GM21723 (cell line): ENCODE data around the gene AFF1.

Source experiments
- ATAC-seq: cut with Tn5 transposase; IDR thresholded peaks from one replicate; pipeline ENCODE4 v1.9.1; 2021; ENCODE audit warnings: mild to moderate bottlenecking, moderate library complexity; ENCODE audit not compliant: unreplicated experiment

Gene AFF1

GRCh38 chr4:86934771-86935565 lies at the start of gene AFF1:
TSS of gene AFF1 (plus strand) at chr4:86935011. CDS start at chr4:86948534, 13,523 bp downstream.
- ATAC-seq: peak; percentile 51

GRCh38 chr4:86890790-86891189 lies 44.0 kb upstream of the AFF1 start:
- ATAC-seq: no peak

- ATAC-seq: peak; percentile 55
These were observed 42.8 kb upstream of the AFF1 start, which contains the start of gene C4orf36 for GRCh38 chr4:86891762-86892635. TSS of gene C4orf36 (minus strand) at chr4:86892422. CDS start at chr4:86891520, 902 bp downstream.

- ATAC-seq: no peak
These were observed 42.2 kb upstream of the AFF1 start for GRCh38 chr4:86892636-86892960.

- ATAC-seq: no peak
These were observed 41.7 kb upstream of the AFF1 start for GRCh38 chr4:86893136-86893535.

GRCh38 chr4:86894455-86894854 lies 40.4 kb upstream of the AFF1 start:
- ATAC-seq: no peak

- ATAC-seq: peak; percentile 54
These were observed 38.9 kb upstream of the AFF1 start for GRCh38 chr4:86895692-86896488.

GRCh38 chr4:86896596-86896995 lies 38.2 kb upstream of the AFF1 start:
- no peak for ATAC-seq

- no peak for ATAC-seq
These were observed 36.2 kb upstream of the AFF1 start for GRCh38 chr4:86898562-86898961.

- no peak for ATAC-seq
These were observed 32.9 kb upstream of the AFF1 start for GRCh38 chr4:86901864-86902263.

GRCh38 chr4:86908251-86908657 lies 26.6 kb upstream of the AFF1 start:
- ATAC-seq: no peak

- ATAC-seq: no peak
These were observed 25.1 kb upstream of the AFF1 start for GRCh38 chr4:86909546-86910295.

- ATAC-seq: no peak
These were observed 24.4 kb upstream of the AFF1 start for GRCh38 chr4:86910369-86910768.

GRCh38 chr4:86910820-86911684 lies 23.8 kb upstream of the AFF1 start:
- ATAC-seq: no peak

GRCh38 chr4:86916392-86916791 lies 18.4 kb upstream of the AFF1 start:
- ATAC-seq: no peak

GRCh38 chr4:86917212-86918039 lies 17.4 kb upstream of the AFF1 start:
- ATAC-seq: no peak

- no peak for ATAC-seq
These were observed 16.2 kb upstream of the AFF1 start for GRCh38 chr4:86918539-86919072.

- no peak for ATAC-seq
These were observed 15.1 kb upstream of the AFF1 start for GRCh38 chr4:86919561-86920223.
